GM19351 (cell line): ENCODE data around the gene NAA20.

ENCODE experiments used
- ATAC-seq: cut with Tn5 transposase; IDR thresholded peaks from one replicate; pipeline ENCODE4 v1.9.1; 2021; ENCODE audit warnings: mild to moderate bottlenecking, moderate library complexity; ENCODE audit not compliant: unreplicated experiment

Gene NAA20

GRCh38 chr20:20073801-20074371 lies 56.7 kb downstream of the NAA20 start:
- ATAC-seq, result no peak

GRCh38 chr20:20075032-20075431 lies 57.9 kb downstream of the NAA20 start:
- no peak for ATAC-seq

- no peak for ATAC-seq
Measured at GRCh38 chr20:20076297-20077065, 59.3 kb downstream of the NAA20 start.

GRCh38 chr20:20078041-20078440 lies 60.9 kb downstream of the NAA20 start:
- ATAC-seq, result no peak

GRCh38 chr20:20079102-20079784 lies 62.1 kb downstream of the NAA20 start:
- ATAC-seq, result no peak
